ENCODE data around the gene WDR48. TPM values are rescaled to one million over a fixed set of nuclear protein-coding genes. Genes with fewer than 3 reads are reported as not detected.

The WDR48 gene
- total and polyA plus RNA-seq, 5 donors from 2014 or later = 46.7 to 104 (median 50.2) TPM

DNA sequence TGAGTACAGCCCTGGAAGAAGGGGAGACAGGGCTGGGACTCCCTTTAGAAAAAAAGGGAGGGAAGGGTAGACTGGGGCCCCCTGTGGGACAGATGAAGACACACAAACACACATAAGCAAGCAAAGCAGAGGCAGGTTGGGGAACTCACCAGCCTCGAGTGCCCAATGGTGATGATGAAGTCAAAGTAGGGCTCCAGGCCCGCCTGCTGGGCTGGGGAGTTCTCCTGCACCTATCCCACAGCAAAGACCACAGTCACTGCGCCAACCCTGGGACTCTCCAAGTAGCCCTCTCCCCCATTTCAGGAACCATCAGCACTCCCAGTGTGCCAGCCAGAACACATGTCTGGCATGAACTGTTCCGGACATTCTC, 51.5 kb downstream of the WDR48 start:
- H3K27ac ChIP-seq (ENCODE audit: insufficient read depth, low read length, poor library complexity, severe bottlenecking) = peak overlapping the region; percentile 19
- no peaks in the 10 kb centered on the region for H3K27me3 ChIP-seq (ENCODE audit: control insufficient read depth, insufficient read depth, low read length)
- no peak overlapping the region for H3K4me3 ChIP-seq (ENCODE audit: low read depth, low read length)
- Mint-ChIP-seq H3K4me3 (peak overlapping the region in 1 of 4 donors; percentile 85), H3K27me3 (peaks cover 4% of the 10 kb centered on the region), H3K36me3 (no peaks in the 10 kb centered on the region), H3K27ac (peak overlapping the region; percentile 69 to 88 (median 84)), H3K9me3 (no peaks in the 10 kb centered on the region), H3K4me1 (peaks cover 16 to 65% (median 42%) of the 10 kb centered on the region in 4 donors)
- H3K9me3 ChIP-seq (ENCODE audit: control insufficient read depth in 2 of 2, low read length in 2 of 2) = no peaks in the 10 kb centered on the region
- peaks cover 32% of the 10 kb centered on the region for H3K4me1 ChIP-seq (ENCODE audit: control insufficient read depth, insufficient read depth, low read length, poor library complexity, severe bottlenecking)
- ATAC-seq (ENCODE audit: low read depth in 2 of 2) (no peak), DNase-seq (peak in 1 of 3 donors; percentile 33)
- H3K36me3 ChIP-seq (ENCODE audit: control insufficient read depth, insufficient read depth, low read length) = peaks cover 15% of the 10 kb centered on the region

GRCh38 chr3:39103791-39104552, 52.2 kb downstream of the WDR48 start:
- peak overlapping the region; percentile 19 for H3K27ac ChIP-seq (ENCODE audit: insufficient read depth, low read length, poor library complexity, severe bottlenecking)
- Mint-ChIP-seq H3K4me1 (peaks cover 19 to 71% (median 48%) of the 10 kb centered on the region in 4 donors), H3K36me3 (no peaks in the 10 kb centered on the region), H3K9me3 (no peaks in the 10 kb centered on the region), H3K4me3 (peak overlapping the region in 3 of 4 donors; percentile 18 to 85 (median 41)), H3K27me3 (peaks cover 4% of the 10 kb centered on the region), H3K27ac (peak overlapping the region; percentile 56 to 94 (median 88))
- no peaks in the 10 kb centered on the region for H3K9me3 ChIP-seq (ENCODE audit: control insufficient read depth in 2 of 2, low read length in 2 of 2)
- no peaks in the 10 kb centered on the region for H3K27me3 ChIP-seq (ENCODE audit: control insufficient read depth, insufficient read depth, low read length)
- no peak overlapping the region for H3K4me3 ChIP-seq (ENCODE audit: low read depth, low read length)
- DNase-seq (no peak), ATAC-seq (ENCODE audit: low read depth in 2 of 2) (no peak)
- H3K4me1 ChIP-seq (ENCODE audit: control insufficient read depth, insufficient read depth, low read length, poor library complexity, severe bottlenecking) = peaks cover 38% of the 10 kb centered on the region
- peaks cover 9% of the 10 kb centered on the region for H3K36me3 ChIP-seq (ENCODE audit: control insufficient read depth, insufficient read depth, low read length)

- no peaks in the 10 kb centered on the region for H3K9me3 ChIP-seq (ENCODE audit: control insufficient read depth in 2 of 2, low read length in 2 of 2)
- no peaks in the 10 kb centered on the region for H3K27me3 ChIP-seq (ENCODE audit: control insufficient read depth, insufficient read depth, low read length)
- no peak overlapping the region for H3K27ac ChIP-seq (ENCODE audit: insufficient read depth, low read length, poor library complexity, severe bottlenecking)
- H3K27me3 Mint-ChIP-seq = peaks cover 4% of the 10 kb centered on the region
- H3K36me3 ChIP-seq (ENCODE audit: control insufficient read depth, insufficient read depth, low read length) = no peaks in the 10 kb centered on the region
- H3K9me3 Mint-ChIP-seq = no peaks in the 10 kb centered on the region
- H3K4me3 Mint-ChIP-seq = peak overlapping the region; percentile 38 to 94 (median 86)
- peak overlapping the region; percentile 32 to 94 (median 88) for H3K27ac Mint-ChIP-seq
- no peak for ATAC-seq (ENCODE audit: low read depth in 2 of 2)
- no peak for DNase-seq
- peak overlapping the region; percentile 49 for H3K4me3 ChIP-seq (ENCODE audit: low read depth, low read length)
- no peaks in the 10 kb centered on the region for H3K36me3 Mint-ChIP-seq
- peaks cover 40% of the 10 kb centered on the region for H3K4me1 ChIP-seq (ENCODE audit: control insufficient read depth, insufficient read depth, low read length, poor library complexity, severe bottlenecking)
- peaks cover 19 to 75% (median 48%) of the 10 kb centered on the region in 4 donors for H3K4me1 Mint-ChIP-seq
Observed at GRCh38 chr3:39104961-39105686, 53.3 kb downstream of the WDR48 start.

DNA sequence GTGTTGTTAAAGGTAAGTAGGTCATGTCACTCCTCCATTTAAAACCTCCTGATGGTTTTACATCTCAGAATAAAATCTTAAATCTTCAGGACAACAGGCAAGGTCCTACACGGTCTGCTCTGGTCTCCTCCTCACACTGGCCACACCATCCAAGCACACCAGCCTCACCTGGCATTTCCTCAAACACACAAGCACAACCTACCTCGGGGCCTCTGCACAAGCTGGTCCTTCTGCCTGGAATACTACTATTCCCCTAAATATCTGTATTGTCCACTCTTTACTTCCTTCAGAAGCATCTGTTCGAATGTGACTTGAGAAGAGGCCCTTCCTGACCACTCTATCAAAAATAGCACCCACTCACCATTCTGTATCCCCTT, 53.9 kb downstream of the WDR48 start:
- DNase-seq = no peak
- H3K36me3 Mint-ChIP-seq = no peaks in the 10 kb centered on the region
- no peaks in the 10 kb centered on the region for H3K9me3 Mint-ChIP-seq
- peaks cover 19 to 75% (median 48%) of the 10 kb centered on the region in 4 donors for H3K4me1 Mint-ChIP-seq
- peak overlapping the region; percentile 54 to 94 (median 88) for H3K27ac Mint-ChIP-seq
- H3K27me3 ChIP-seq (ENCODE audit: control insufficient read depth, insufficient read depth, low read length) = no peaks in the 10 kb centered on the region
- peak overlapping the region; percentile 55 for H3K27ac ChIP-seq (ENCODE audit: insufficient read depth, low read length, poor library complexity, severe bottlenecking)
- peak overlapping the region; percentile 85 to 96 (median 91) for H3K4me3 Mint-ChIP-seq
- no peaks in the 10 kb centered on the region for H3K36me3 ChIP-seq (ENCODE audit: control insufficient read depth, insufficient read depth, low read length)
- H3K4me1 ChIP-seq (ENCODE audit: control insufficient read depth, insufficient read depth, low read length, poor library complexity, severe bottlenecking) = peaks cover 40% of the 10 kb centered on the region
- H3K4me3 ChIP-seq (ENCODE audit: low read depth, low read length) = peak overlapping the region; percentile 49
- peaks cover 4% of the 10 kb centered on the region for H3K27me3 Mint-ChIP-seq
- H3K9me3 ChIP-seq (ENCODE audit: control insufficient read depth in 2 of 2, low read length in 2 of 2) = no peaks in the 10 kb centered on the region
- no peak for ATAC-seq (ENCODE audit: low read depth in 2 of 2)

DNA sequence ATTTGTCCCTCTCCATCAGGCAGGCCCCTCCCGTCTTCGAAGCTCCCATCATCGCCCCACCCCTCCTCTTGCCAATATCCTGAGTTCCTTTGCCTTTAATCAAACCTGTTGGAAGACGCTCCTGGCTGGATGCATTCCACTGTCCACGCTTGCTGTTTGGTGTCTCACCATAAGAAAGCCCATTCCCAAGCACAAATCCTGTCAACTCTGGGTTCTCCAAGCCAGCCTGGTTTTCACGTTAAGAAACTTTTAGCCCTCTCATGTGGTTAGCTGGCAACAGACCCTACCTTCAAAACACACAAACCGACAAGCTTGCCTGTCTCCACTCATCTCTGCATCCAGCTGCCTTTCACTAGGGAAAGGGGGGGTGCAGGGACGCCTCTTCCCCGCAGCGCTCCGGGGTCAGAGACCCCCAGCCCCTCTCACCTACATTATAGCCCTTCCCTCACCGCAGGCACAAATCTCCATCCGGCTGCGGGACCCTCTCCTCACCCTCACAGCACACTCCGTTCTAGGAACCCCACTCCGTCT, 54.5 kb downstream of the WDR48 start:
- Mint-ChIP-seq H3K4me1 (peaks cover 16 to 70% (median 46%) of the 10 kb centered on the region in 4 donors), H3K9me3 (no peaks in the 10 kb centered on the region), H3K27ac (peak overlapping the region; percentile 88 to 95 (median 94)), H3K4me3 (peak overlapping the region; percentile 85 to 96 (median 91)), H3K36me3 (no peaks in the 10 kb centered on the region), H3K27me3 (peaks cover 4% of the 10 kb centered on the region)
- ATAC-seq (ENCODE audit: low read depth in 2 of 2) (no peak), DNase-seq (no peak)
- no peaks in the 10 kb centered on the region for H3K9me3 ChIP-seq (ENCODE audit: control insufficient read depth in 2 of 2, low read length in 2 of 2)
- H3K4me1 ChIP-seq (ENCODE audit: control insufficient read depth, insufficient read depth, low read length, poor library complexity, severe bottlenecking) = peaks cover 37% of the 10 kb centered on the region
- no peaks in the 10 kb centered on the region for H3K27me3 ChIP-seq (ENCODE audit: control insufficient read depth, insufficient read depth, low read length)
- no peaks in the 10 kb centered on the region for H3K36me3 ChIP-seq (ENCODE audit: control insufficient read depth, insufficient read depth, low read length)
- peak overlapping the region; percentile 55 for H3K27ac ChIP-seq (ENCODE audit: insufficient read depth, low read length, poor library complexity, severe bottlenecking)
- H3K4me3 ChIP-seq (ENCODE audit: low read depth, low read length) = peak overlapping the region; percentile 49

DNA sequence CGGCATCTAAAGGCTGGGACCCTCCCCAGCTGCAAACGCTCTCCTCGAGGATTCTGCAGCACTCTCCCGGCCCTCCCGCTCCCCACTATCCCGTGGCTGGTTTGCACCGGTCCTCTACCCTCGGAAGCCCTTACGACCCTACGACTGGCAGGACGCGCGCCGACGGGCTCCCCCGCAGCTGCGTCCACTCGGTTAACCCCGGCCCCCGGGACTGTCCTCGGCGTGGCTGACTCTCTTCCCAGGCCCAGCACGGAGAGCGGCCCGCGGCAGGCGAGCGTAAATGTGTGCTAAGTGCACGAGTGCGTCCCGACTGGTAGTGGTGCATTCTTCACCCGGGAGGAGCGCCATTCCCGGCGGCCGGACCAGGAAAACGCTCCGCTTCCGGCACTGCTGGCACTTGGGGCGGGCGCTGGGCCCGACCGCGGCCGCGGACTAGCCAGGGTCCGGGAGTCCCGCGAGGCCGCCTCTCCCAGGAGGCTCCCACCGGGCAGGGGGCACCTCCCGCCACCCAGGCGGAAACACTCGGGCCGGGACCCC, 55.1 kb downstream of the WDR48 start:
- Mint-ChIP-seq H3K27me3 (peaks cover 4% of the 10 kb centered on the region), H3K36me3 (no peaks in the 10 kb centered on the region), H3K9me3 (no peaks in the 10 kb centered on the region), H3K4me3 (peak overlapping the region; percentile 85 to 96 (median 91)), H3K27ac (peak overlapping the region; percentile 88 to 95 (median 94)), H3K4me1 (peaks cover 13 to 66% (median 41%) of the 10 kb centered on the region in 4 donors)
- no peaks in the 10 kb centered on the region for H3K9me3 ChIP-seq (ENCODE audit: control insufficient read depth in 2 of 2, low read length in 2 of 2)
- peak overlapping the region; percentile 49 for H3K4me3 ChIP-seq (ENCODE audit: low read depth, low read length)
- H3K27ac ChIP-seq (ENCODE audit: insufficient read depth, low read length, poor library complexity, severe bottlenecking) = peak overlapping the region; percentile 55
- DNase-seq (peak in 2 of 3 donors; percentile 17 to 23), ATAC-seq (ENCODE audit: low read depth in 2 of 2) (no peak)
- H3K36me3 ChIP-seq (ENCODE audit: control insufficient read depth, insufficient read depth, low read length) = no peaks in the 10 kb centered on the region
- peaks cover 34% of the 10 kb centered on the region for H3K4me1 ChIP-seq (ENCODE audit: control insufficient read depth, insufficient read depth, low read length, poor library complexity, severe bottlenecking)
- no peaks in the 10 kb centered on the region for H3K27me3 ChIP-seq (ENCODE audit: control insufficient read depth, insufficient read depth, low read length)

- Histone ChIP-seq H3K27ac (ENCODE audit: insufficient read depth, low read length, poor library complexity, severe bottlenecking) (peak within 1 kb of the TSS; percentile 55), H3K27me3 (ENCODE audit: control insufficient read depth, insufficient read depth, low read length) (no peaks in the 10 kb centered on the region), H3K4me1 (ENCODE audit: control insufficient read depth, insufficient read depth, low read length, poor library complexity, severe bottlenecking) (peaks cover 34% of the 10 kb centered on the region), H3K9me3 (ENCODE audit: control insufficient read depth in 2 of 2, low read length in 2 of 2) (no peaks in the 10 kb centered on the region), H3K36me3 (ENCODE audit: control insufficient read depth, insufficient read depth, low read length) (no peaks in the 10 kb centered on the region), H3K4me3 (ENCODE audit: low read depth, low read length) (peak within 1 kb of the TSS; percentile 79)
- peak within 1 kb of the TSS; percentile 95 to 97 (median 96) for H3K4me3 Mint-ChIP-seq
- H3K27me3 Mint-ChIP-seq = peaks cover 4% of the 10 kb centered on the region
- no peaks in the 10 kb centered on the region for H3K9me3 Mint-ChIP-seq
- peak; percentile 65 to 75 (median 71) for DNase-seq
- peak within 1 kb of the TSS; percentile 93 to 98 (median 95) for H3K27ac Mint-ChIP-seq
- H3K36me3 Mint-ChIP-seq = peaks cover under 1% of the 10 kb centered on the region
- H3K4me1 Mint-ChIP-seq = peaks cover 13 to 60% (median 35%) of the 10 kb centered on the region in 4 donors
- peak; percentile 64 for ATAC-seq (ENCODE audit: low read depth in 2 of 2)
Observed at GRCh38 chr3:39107388-39108199, 55.8 kb downstream of the WDR48 start, which contains the start of the genes GORASP1 and TTC21A. TSS of gene GORASP1 (minus strand) at chr3:39107627. CDS start at chr3:39107541, 86 bp downstream. TSS of gene TTC21A (plus strand) at chr3:39107680. CDS start at chr3:39107838, 158 bp downstream.

Measured in CD4-positive, CD25-positive, alpha-beta regulatory T cell (primary cell).